AG08396 (cell line): ENCODE measurements around the gene GABARAP.

ENCODE experiments used
- DNase-seq: peaks from one replicate; pipeline ENCODE4 v3.0.0; 2012; ENCODE audit warnings: low spot score, mixed read lengths

GABARAP gene

GRCh38 chr17:7239091-7240027, 2.9 kb downstream of the GABARAP start, which contains the start of gene PHF23:
TSS of gene PHF23 (minus strand) at chr17:7239457. CDS start at chr17:7239279, 178 bp downstream.
- peak; percentile 99 for DNase-seq

- DNase-seq = no peak
These were observed 3.7 kb downstream of the GABARAP start for GRCh38 chr17:7238420-7239090.

GRCh38 chr17:7237761-7238419, 4.4 kb downstream of the GABARAP start:
- DNase-seq = peak; percentile 80

DNA sequence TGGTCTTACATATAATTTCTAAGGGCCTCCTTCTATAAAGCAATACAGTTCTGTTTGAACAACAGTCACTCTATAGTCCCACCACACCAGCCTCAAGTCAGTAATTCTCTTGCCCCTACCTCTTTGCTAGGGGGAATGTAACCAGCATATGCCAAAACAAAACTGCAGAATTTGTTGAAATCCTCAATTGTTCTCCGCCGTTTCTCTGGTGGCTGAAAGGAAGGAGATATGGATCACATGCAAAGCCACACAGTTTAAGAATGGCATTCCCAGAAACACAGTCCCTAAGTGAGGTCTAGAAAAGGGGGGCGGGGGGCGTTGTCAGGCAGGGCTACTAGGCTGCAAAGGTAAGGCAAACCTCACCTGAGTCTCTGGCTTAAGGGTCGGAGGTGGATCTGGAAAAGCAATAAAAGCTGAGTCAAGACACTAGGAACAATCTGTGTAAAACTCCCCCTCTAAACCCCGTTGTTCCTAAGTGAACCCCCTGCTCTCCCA, 4.9 kb downstream of the GABARAP start:
- no peak for DNase-seq

GRCh38 chr17:7236808-7237207, 5.4 kb downstream of the GABARAP start:
- DNase-seq = no peak

DNA sequence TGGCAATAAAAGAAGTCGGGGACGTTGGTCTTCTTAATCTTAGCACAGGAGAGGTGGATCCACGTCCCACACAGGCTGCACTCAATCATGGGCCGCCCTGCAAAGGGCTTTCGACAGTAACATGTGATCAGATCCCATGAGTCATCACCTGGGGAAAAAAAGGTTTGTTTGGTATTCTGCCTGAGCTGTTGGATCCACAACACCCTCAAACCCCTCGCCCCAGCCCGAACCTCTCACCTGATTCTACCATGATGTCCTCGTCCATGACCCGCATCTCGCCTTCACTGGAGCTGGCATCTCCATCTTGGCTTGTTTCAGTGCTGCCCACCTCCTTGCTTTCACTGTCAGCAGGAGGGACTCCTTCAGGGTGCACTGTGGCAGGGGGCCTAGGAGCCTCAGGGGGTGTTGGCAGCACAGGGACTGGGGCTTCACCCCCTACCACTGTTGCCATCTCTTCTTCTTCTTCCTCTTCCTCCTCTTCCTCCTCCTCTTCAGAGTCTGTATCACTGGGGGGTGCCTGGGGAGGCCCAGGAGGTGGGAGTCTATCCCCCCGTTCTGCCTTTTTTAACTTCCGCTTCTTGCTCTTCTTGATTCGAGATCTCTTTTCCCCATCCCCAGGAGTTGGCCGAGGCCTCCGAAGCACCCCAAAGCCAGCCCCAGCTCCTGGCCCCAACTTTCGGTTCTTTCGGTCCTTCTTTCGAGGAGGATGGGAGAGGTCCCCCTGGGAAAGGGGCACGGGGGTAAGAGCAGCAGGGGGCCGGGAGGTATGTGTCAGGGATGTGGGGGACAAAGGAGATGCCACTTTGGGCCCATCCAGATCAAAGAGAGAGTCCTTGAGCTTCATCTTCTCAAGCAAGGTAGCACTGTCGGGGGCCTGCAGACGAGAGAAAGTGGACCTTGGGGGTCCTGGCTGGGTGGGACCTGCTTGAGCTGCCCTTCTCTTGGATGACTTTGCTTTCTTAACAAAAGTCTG, 6.3 kb downstream of the GABARAP start:
- DNase-seq = no peak

DNA sequence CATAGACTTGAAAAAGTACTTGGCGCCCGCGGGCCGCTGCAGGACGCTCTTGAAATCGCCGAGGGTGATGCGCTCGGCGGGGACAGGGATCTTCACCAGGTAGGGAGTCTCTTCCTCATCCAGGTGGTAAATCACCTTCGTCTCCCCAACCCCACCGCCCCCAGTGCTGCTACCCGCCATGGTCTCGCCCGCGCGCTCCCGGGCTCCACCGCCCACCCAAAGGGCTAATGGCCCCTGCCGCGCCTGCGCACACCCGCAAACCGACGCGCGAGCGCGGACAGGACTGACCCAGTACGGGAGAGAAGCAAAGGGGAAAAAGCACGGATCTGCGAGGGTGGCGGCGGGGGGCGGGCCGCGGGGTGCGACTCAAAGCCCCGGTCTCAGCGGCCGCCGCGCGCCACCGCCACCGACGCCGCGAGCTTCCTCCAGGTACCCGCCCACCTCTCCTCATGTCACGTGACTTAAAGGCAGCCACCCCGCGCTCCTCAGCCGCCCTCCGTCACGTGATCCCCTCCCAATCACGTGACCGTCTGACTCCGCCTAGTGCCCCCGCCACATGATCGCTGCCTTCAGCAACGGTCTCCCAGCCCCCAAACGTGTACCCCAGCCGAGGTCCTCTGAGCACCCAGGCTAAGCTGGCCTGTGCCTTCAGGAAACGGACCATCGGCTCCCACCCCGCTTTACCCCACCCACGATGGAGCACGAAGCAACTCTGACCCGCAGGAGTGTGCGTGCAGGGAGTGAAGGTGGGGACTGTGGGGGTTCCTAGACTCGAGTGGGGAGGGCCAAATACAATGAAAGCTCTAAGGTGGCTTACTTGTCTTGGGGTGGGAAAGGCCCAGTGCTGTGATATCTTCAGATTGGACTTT, 7.9 kb downstream of the GABARAP start, which contains the start of gene DVL2:
TSS of gene DVL2 (minus strand) at position 435 of the 869 bp plus-strand sequence. CDS start at position 180, 255 bp downstream.
- DNase-seq = peak; percentile 96

- no peak for DNase-seq
These were observed 8.6 kb downstream of the GABARAP start for GRCh38 chr17:7233701-7234082.

- DNase-seq = no peak
These were observed 10.1 kb downstream of the GABARAP start for GRCh38 chr17:7232114-7232513.

DNA sequence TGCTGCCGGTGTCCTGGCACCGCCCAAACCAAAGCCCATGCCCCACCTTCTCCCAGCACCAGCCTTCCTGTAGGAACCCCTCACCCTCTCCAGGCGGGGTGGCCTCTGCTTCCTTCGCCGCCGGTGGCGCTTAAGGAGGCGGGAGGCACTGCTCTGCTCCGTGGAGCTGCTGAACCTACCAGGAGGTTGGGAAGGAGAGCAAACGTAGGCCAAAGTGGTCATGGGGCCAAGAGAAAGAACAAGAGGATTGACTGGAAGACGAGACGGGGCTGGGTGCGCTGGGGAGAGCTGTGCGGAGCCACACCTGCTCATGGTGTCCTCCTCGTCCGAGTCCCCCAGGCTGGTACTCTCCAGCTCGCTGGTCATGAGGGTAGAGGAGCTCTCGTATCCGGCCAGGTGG, 12.7 kb downstream of the GABARAP start:
- DNase-seq = no peak

GRCh38 chr17:7228920-7229319, 13.3 kb downstream of the GABARAP start:
- DNase-seq = no peak

GRCh38 chr17:7226721-7227710, 15.2 kb downstream of the GABARAP start:
- no peak for DNase-seq

- DNase-seq = no peak
These were observed 16.4 kb downstream of the GABARAP start for GRCh38 chr17:7225711-7226331.

DNA sequence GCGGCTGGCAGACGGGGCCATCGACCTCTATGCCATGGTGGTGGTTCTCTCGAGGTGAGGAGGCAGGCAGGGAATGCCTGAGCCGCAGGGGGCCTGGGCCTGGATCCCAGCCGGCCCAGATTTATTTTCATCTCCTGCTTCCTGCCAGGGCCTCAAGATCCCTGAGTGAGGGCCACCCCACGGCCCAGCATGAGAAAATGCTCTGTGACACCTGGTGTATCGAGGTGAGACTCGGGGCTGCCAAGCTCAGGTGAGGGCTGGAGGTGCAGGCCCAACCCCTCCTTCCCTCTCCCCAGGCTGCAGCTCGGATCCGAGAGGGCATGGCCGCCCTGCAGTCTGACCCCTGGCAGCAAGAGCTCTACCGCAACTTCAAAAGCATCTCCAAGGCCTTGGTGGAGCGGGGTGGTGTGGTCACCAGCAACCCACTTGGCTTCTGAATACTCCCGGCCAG, 17.6 kb downstream of the GABARAP start:
- no peak for DNase-seq

- DNase-seq = no peak
These were observed 18.1 kb downstream of the GABARAP start for GRCh38 chr17:7224110-7224509.

GRCh38 chr17:7223375-7223774, 18.9 kb downstream of the GABARAP start:
- no peak for DNase-seq

DNA sequence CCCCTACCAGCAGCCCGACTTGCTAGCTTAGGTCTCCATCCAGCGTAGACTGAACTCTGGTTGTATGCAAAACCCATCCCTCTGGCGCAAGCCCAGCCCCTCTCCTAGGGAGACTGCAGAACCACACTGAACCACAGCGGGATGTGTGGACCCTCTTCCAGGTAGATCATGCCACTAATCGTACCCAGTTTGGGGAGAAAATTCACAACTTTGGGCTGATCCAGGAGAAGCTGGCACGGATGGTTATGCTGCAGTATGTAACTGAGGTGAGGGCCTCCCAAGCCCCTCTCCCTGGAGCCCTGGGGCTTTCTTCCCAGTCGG, 19.3 kb downstream of the GABARAP start:
- no peak for DNase-seq
